NAMALWA (cell line): ENCODE data around the gene MSH4.
"Not testable (repeated sequence)": the region's sequence is repeated elsewhere in the genome, so short reads cannot be mapped to it uniquely, and the experiment has no call there.

Experiments used
- DNase-seq: peaks from one replicate; pipeline ENCODE4 v3.0.0-alpha.2; 2015; ENCODE audit warnings: low spot score

MSH4 gene

DNA sequence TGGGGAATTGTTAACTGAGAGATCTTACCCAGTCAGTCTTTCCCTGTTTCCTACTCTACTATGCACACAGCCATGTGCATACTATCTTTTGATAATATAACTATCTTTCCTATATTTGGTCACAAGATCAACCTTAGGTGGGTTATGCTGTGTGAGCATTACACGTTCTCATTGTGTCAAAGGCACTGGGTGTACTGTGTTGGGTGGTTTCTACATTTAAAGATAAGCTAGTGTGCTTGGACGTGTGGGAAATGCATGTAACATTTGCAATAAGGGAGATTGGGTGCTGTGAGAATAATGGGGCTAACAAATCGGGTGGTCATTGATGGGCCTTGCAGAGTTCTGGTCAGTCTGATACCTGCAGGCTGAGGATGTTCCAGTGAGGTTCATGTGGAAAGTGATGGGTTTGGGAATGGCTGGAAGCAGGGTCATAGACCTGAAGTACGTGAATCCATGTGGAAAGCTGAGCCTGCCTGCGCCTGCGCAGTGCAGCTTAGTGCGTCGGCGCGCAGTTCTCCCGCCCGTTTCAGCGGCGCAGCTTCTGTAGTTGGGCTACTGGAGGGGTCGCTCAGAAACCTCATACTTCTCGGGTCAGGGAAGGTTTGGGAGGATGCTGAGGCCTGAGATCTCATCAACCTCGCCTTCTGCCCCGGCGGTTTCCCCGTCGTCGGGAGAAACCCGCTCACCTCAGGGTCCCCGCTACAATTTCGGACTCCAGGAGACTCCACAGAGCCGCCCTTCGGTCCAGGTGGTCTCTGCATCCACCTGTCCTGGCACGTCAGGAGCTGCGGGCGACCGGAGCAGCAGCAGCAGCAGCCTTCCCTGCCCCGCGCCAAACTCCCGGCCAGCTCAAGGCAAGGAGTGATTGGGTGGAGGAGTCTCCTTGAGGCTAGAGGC is at the start of gene MSH4:
Gene MSH4, plus strand, starts transcription at position 507 of the 897 bp plus-strand sequence. Its CDS starts 104 bp downstream, at position 611.
- DNase-seq: peak; percentile 41

DNA sequence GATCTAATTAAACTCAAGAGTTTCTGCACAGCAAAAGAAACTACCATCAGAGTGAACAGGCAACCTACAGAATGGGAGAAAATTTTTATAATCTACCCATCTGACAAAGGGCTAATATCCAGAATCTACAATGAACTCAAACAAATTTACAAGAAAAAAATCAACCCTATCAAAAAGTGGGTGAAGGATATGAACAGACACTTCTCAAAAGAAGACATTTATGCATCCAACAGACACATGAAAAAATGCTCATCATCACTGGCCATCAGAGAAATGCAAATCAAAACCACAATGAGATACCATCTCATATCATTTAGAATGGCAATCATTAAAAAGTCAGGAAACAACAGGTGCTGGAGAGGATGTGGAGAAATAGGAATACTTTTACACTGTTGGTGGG is 39.5 kb upstream of the MSH4 start:
- not testable (repeated sequence) for DNase-seq

DNA sequence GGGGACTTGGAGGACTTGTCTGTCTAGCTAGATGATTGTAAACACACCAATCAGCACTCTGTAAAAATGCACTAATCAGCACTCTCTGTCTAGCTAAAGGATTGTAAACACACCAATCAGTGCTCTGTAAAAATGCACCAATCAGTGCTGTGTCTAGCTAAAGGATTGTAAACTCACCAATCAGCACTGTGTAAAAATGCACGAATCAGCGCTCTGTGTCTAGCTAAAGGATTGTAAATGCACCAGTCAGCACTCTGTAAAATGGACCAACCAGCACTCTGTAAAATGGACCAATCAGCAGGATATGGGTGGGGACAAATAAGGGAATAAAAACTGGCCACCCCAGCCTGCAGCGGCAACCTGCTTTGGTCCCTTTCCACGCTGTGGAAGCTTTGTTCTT is 38.1 kb upstream of the MSH4 start:
- DNase-seq: peak; percentile 16

DNA sequence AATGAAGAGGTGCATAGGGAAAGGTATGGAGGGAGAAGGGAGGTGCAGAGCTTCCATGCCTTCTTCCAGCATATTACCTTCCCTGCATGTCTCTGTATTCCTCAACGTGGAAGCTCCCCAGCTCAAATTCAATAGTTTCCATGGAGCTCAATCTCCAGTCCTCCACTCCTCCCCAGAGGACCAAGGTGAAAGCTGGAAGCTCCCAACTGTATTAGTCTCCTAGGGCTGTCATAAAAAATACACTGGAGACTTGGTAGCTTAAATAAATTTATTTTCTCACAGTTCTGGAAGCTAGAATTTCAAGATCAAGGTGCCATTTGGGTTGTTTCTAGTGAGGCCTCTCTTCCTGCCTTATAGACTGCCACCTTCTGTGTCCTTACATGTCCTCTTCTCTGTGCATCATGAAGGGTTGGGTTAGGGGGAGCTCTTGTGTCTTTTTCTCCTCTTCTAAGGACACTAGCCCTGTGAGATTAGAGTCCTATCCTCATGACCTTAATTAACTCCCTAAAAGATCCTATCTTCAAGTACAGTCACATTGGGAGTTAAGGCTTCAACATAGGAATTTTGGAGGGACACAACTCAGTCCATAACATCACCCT is 32.5 kb upstream of the MSH4 start:
- DNase-seq: peak; percentile 23

DNA sequence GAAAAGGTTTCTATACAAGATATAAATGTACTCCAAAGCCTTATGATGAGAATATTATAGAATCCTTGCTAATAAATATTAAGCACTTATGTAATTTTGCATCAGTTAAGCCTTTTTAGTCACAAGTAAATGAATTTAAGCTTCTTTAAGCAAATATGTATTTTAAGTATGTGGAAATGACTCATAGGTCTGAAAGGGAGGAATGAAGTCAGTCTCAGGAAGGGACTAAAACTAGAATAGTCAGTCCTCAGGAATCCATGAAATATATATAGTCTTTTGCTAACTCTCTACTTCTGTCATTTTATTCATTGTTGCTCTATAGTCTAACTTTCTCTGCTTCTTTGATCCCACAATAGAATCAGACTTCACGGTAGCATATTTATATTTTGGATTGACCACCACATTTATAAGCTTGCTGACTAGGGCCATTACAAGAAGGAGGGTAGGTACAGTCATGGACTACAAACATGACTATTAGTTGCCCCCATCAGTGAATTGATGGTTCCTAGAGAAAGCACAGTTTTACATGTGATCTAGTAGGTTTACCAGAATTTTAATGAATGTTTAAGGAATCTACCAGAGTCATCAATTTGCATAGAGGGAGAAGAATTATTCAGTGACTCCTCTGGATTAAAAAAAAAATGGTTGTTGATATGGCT is 30.9 kb upstream of the MSH4 start:
- DNase-seq: no peak

DNA sequence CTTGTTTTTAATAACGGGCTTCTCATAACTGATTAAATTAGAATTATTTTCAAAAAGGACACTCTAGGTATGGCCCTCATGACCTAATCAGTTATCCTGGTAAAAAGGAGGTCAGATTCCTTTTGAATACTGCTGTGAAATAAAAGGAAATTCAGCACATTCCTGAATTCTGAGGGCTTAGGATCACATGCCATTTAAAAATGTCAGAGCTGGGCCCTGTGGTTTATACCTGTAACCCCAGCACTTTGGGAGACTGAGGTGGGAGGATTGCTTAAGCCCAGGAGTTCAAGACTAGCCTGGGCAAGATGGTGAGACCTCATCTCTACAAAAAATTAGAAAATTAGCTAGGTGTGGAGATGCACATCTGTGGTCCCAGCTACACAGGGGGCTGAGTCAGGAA is 28.7 kb upstream of the MSH4 start:
- DNase-seq: no peak

DNA sequence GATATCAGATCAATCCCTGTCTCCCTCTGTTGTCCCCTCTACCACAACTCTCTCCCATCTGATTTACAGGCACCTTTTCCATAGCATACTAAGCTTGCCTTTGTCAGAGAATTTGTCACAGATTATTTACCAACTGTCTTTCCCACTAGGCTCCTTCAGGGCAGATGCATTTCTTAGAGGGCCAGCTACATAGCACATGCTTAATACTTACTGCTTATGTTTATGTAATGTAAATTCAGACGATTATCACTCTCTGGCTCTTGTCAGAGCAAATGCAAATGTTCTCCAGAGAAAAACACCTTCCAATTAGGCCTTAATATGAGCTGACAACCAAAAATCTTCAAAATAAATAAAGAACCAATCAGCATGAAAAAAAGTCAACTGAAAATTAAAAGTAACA is 25.9 kb upstream of the MSH4 start:
- DNase-seq: no peak

DNA sequence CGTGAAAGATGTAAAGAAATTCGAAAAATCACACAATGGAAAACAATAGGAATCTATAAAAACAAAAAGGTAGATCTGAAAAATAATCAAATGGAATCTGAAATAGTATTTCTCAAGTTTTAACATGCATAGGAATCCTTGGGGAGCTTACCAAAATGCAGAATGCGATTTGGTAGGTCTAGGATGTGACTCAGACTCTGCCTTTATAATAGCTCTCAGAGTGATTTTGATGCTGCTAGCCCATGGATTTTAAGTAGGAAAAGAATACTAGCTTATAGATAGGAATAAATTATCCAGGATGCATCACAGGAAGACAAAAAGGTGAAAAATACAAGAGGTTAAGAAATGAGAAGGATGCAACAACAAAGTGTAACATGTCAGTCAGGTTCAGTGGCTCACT is 24.7 kb upstream of the MSH4 start:
- DNase-seq: no peak

DNA sequence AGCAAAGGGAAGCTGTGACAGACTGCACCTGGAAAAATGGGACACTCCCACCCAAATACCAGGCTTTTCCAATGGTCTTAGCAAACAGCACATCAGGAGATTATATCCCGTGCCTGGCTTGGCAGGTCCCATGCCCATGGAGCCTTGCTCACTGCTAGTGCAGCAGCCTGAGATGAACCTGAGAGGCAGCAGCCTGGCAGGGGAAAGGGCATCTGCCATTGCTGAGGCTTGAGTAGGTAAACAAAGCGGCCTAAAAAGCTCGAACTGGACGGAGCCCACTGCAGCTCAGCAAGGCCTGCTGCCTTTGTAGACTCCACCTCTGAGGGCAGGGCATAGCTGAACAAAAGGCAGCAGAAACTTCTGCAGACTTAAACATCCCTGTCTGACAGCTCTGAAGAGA is 18.9 kb upstream of the MSH4 start:
- DNase-seq: not testable (repeated sequence)

DNA sequence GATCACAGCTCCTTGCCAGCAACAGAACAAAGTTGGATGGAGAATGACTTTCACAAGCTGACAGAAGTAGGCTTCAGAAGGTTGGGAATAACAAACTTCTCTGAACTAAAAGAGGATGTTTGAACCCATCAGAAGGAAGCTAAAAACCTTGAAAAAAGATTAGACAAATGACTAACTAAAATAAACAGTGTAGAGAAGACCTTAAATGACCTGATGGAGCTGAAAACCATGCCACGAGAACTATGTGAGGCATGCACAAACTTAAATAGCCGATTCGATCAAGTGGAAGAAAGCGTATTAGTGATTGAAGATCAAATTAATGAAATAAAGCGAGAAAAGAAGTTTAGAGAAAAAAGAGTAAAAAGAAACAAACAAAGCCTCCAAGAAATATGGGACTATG is 18.0 kb upstream of the MSH4 start:
- DNase-seq: not testable (repeated sequence)

DNA sequence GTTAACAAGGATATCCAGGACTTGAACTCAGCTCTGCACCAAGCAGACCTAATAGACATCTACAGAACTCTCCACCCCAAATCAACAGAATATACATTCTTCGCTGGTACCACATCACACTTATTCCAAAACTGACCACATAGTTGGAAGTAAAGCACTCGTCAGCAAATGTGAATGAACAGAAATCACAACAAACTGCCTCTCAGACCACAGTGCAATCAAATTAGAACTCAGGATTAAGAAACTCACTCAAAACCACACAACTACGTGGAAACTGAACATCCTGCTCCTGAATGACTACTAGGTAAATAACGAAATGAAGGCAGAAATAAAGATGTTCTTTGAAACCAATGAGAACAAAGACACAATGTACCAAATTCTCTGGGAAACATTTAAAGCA is 16.5 kb upstream of the MSH4 start:
- not testable (repeated sequence) for DNase-seq

DNA sequence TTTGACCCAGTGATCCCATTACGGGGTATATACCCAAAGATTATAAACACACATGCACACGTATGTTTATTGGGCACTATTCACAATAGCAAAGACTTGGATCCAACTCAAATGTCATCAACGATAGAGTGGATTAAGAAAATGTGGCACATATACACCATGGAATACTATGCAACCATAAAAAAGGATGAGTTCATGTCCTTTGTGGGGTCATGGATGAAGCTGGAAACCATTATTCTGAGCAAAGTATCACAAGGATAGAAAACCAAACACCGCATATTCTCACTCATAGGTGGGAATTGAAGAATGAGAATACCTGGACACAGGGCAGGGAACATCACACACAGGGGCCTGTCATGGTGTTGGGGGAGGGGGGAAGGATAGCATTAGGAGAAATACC is 12.8 kb upstream of the MSH4 start:
- DNase-seq: not testable (repeated sequence)

DNA sequence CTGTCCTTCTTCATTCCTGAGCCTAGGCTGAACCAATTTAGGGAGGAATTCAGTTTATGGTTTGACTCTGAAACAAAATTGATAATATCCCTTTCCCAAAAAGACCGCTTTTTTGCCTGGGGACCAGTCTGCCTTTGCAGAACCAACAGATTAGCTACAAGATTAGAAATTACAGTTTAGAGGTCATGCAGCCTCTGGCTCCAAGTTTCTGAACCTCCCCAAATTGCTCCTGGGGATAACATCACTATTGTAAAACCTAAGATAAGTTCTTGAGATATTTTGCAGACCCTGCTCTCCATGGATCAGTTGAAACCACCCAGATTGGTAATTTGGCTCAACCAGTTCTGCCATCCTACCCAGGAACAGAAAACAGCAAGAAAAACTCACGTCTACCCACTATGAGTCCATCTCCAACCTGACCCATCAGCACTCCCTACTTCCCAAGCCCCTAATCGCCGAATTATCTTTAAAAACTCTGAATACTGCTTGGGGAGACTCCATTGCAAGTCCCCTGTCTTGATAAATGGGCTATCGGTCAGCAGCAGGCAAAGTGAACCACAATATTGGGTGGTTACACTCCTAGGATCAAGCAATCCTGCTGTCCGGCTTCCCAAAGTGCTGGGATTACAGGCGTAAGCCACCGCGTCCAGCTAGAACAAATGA is 11.2 kb upstream of the MSH4 start:
- peak; percentile 39 for DNase-seq

DNA sequence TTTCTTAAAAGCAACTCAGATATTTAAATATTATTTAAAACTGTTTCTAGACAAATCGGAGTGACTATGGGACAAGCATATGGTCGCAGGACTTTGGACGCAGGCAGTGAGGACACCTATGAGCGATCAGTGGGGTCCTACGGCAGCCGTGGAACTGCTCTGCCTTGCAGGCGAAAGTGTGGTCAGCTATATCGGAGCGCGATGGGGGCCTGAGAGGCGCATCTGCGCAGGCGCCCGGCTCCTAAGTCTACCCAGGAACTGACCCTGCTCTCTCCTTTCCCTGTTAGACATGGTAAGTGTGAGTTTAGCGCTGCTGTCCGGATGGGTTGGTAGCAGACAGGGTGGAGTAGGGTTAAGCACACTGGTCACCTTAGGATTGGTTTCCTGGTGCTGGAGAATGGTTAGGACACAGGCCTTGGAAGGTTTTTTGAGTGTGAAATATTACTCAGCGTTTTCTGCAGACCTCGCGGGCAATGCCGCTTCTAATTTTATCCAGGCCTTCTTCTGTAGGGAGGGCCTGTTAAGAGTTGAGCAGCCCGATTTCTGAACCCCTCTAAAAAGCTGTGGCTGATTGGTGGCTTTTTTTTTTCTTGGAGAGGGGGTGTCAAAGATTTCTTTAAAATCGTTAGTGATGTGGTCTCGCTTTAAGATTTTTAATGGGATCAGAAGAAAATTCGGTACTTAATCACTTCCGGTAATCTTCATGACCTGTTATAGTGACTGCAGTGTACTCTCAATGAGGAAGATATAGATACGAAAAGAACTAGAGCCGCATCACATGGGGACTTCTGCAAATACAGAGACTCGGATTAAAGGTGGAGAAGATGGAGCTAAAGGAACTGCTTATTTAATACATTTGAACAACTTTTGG is 10.5 kb upstream of the MSH4 start, which contains the start of gene RABGGTB:
Gene RABGGTB, plus strand, starts transcription at position 274 of the 871 bp plus-strand sequence. Its CDS starts 16 bp downstream, at position 290.
- peak; percentile 97 for DNase-seq

DNA sequence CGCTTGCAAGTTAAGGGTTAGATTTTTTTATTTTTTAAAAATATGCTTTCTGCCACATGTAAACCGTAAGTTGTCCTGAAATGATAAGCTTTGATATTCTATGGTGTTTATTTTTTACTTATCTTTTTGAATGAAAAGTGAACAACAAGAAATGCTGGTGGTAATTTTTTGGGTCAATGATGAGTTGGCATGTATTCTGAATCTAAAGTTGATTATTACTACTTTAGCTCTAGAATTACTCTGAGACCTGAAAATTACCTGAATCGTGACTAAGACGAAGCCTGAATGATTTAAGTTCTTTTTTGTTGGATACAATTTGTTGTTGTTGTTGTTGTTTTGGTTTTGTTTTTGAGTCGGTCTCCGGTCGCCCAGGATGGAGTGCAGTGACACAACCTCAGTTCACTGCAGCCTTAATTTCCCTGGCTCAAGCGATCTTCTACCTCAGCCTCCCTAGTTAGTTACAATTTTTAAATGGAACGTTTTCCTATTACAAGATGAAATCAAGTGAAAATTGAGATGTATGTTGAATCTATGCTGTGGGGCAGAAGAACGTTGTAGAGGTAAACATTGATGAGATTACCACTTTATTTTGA is 9.7 kb upstream of the MSH4 start:
- no peak for DNase-seq

DNA sequence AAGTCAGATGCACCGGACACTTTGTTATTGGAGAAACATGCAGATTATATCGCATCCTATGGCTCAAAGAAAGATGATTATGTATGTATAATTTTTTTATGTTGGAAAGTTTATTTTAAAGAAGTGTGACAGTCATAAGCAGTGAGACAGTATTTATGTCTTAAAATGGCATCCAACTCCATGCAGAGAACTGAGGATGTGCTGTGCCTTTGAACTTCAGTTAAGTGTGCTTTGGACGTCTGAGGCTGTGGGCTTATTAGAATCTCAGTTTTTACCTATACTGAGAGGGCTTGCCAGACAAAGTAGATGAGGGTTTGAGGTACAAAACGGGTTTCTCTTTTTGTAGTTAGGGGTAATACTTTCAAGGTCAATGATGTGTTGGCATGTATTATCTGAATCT is 9.2 kb upstream of the MSH4 start:
- no peak for DNase-seq

DNA sequence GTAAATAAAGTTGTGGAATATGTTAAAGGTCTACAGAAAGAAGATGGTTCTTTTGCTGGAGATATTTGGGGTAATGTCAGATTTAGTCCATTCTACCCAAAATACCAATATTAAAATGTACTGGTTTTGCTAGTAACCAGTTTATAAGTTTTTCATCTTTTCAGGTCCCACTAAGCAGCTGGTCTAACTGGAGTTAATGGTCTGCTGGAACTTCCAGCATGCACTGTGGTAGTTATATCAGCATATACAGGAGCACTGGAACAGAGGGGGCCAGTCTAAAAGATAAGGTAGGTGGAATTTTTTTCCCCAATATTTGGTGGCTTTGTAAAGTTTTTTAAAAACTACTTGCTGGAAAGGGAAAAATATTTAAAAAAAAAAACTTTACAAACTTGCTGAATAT is 6.7 kb upstream of the MSH4 start:
- no peak for DNase-seq

DNA sequence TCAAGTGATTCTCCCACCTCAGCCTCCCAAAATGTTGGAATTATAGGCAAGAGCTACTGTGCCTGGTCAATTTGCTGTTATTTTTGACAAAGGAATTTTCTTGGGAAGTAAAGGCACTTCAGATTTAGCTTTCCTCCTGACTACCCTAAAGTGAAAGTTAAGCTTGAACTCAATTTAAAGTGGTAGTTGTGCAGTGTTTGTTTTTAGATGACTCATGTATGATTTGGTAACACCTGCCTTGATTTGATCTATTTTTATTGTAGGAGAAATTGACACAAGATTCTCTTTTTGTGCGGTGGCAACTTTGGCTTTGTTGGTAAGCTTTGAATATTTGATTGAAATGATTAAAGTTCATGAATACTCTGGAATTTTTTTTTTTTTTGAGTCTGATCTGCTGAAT is 5.7 kb upstream of the MSH4 start:
- no peak for DNase-seq

DNA sequence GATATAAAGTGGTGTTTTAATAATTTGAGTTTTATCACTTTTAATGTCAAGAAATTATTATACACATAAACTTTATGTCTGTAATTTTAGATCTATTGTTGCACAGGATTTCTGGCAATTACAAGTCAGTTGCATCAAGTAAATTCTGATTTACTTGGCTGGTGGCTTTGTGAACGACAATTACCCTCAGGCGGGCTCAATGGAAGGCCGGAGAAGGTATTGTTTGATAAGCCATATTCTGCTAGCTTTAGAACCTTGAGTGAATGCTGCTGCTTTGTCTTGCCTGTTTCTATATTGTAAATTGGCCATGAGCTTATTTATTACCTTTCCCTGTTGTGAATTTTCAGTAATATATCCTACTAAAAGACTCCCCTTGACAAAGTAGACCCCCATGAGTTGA is 4.6 kb upstream of the MSH4 start:
- DNase-seq: no peak

DNA sequence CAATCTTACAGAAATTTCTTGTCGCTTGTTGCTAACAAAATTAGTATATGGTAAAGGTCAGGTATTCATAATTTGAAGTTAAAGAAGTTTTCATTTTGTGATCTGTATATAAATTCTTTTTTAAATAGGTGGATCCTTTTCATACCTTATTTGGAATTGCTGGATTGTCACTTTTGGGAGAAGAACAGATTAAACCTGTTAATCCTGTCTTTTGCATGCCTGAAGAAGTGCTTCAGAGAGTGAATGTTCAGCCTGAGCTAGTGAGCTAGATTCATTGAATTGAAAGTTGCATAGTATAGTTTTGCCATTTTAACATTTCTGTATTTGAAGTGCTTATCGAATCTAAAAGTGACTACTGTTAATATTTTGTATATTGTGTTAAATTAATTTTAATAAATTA is 2.3 kb upstream of the MSH4 start:
- no peak for DNase-seq

DNA sequence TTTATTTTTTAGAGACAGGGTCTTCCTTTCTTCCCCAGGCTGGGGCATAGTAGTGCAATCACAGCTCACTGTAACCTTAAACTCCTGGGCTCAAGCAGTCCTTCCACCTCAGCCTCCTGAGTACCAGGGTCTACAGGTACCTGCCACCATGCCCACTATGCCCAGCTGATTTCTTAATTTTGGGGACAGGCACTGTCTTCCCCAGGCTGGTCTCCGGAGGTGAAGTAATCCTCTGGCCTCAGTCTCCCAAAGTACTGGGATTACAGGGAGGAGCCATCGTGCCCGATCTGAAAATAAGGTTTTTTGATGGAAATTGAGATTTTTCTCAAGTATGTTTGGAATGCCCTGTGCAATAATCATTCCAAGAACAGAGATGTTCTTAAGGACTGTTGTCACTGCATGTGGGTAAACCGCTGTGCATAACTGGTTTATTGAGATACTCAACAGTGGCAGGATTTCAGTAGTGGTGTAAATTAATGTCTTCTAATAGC is 934 bp upstream of the MSH4 start:
- DNase-seq: no peak
